H1 (cell line): ENCODE measurements around the gene VTN. TPM values are rescaled to one million over a fixed set of nuclear protein-coding genes. Genes with fewer than 3 reads are reported as not detected.

Experiments
- CTCF ChIA-PET: fragments of 300-600 bp; sonication (Branson Sonifier 250); formaldehyde crosslinking; loops from one replicate; lab custom pipeline; 2021; ENCODE audit not compliant: partially characterized antibody; lab: Charles Lee
- POLR2A ChIA-PET: fragments of 300-600 bp; sonication (Branson Sonifier 250); formaldehyde crosslinking; loops from one replicate; lab custom pipeline; 2021; ENCODE audit warnings: inconsistent platforms; ENCODE audit not compliant: partially characterized antibody; lab: Charles Lee
- DNase-seq, 2 experiments: peaks; one replicate each; pipeline versions ENCODE4 v3.0.0 to v3.0.0-alpha.2; 2010 to 2022; ENCODE audit warnings: low spot score in 2 of 2, low read depth in 1 of 2, mixed read lengths in 1 of 2
- FAIRE-seq: peaks from 2 replicates; lab custom pipeline; 2011; peaks lifted over from hg19 to GRCh38; lab: Jason Lieb, UNC
- H2AFZ ChIP-seq: 2 replicates; pipeline ENCODE4 v1.8.1; 2012; ENCODE audit warnings: low read length, inconsistent platforms
- H2AK5ac ChIP-seq: 2 replicates; pipeline ENCODE4 v1.6.1; 2013; ENCODE audit warnings: low read depth, low read length
- H2BK120ac ChIP-seq: replicated peaks from 2 replicates; pipeline ENCODE3; 2013; ENCODE audit warnings: low read depth, low read length, inconsistent platforms
- H2BK12ac ChIP-seq: 2 replicates; pipeline ENCODE4 v1.6.1; 2013; ENCODE audit warnings: low read depth, low read length
- H2BK15ac ChIP-seq: 2 replicates; pipeline ENCODE4 v1.6.1; 2013; ENCODE audit warnings: low read length
- H2BK20ac ChIP-seq: 2 replicates; pipeline ENCODE4 v1.6.1; 2013; ENCODE audit warnings: low read length
- H2BK5ac ChIP-seq: 2 replicates; pipeline ENCODE4 v1.6.1; 2013; ENCODE audit warnings: low read depth, low read length
- H3K14ac ChIP-seq: 2 replicates; pipeline ENCODE4 v1.6.1; 2013; ENCODE audit warnings: inconsistent platforms; ENCODE audit not compliant: insufficient read length
- H3K18ac ChIP-seq: 2 replicates; pipeline ENCODE4 v1.6.1; 2013; ENCODE audit warnings: low read length; ENCODE audit errors: extremely low read depth
- H3K23ac ChIP-seq: 2 replicates; pipeline ENCODE4 v1.6.1; 2013; ENCODE audit warnings: inconsistent platforms; ENCODE audit not compliant: insufficient read length
- H3K23me2 ChIP-seq: 2 replicates; pipeline ENCODE4 v1.6.1; 2013; ENCODE audit warnings: low read depth, low read length
- H3K27ac ChIP-seq: 2 replicates; pipeline ENCODE4 v1.6.1; 2011; ENCODE audit warnings: low read depth, low read length, inconsistent platforms
- H3K27me3 ChIP-seq, 4 experiments: replicated peaks in 1 of 4; 1 replicate in 1 of 4; 2 replicates in 3 of 4; pipeline versions ENCODE4 v1.6.1 to v1.8.1; 2011 to 2013; ENCODE audit warnings: low read length in 3 of 4, mild to moderate bottlenecking in 3 of 4, inconsistent platforms in 2 of 4, mixed read lengths in 2 of 4, moderate library complexity in 1 of 4; ENCODE audit not compliant: control insufficient read depth in 3 of 4, insufficient read depth in 3 of 4; ENCODE audit errors: extremely low read depth in 1 of 4
- H3K36me3 ChIP-seq, 4 experiments: 2 replicates each; pipeline versions ENCODE4 v1.6.1 to v1.8.1; 2011 to 2013; ENCODE audit warnings: mild to moderate bottlenecking in 4 of 4, low read length in 3 of 4, moderate library complexity in 2 of 4, control low read depth in 1 of 4, inconsistent platforms in 1 of 4; ENCODE audit not compliant: insufficient read depth in 4 of 4, control insufficient read depth in 2 of 4
- H3K4ac ChIP-seq: replicated peaks from 2 replicates; pipeline ENCODE3; 2013; ENCODE audit warnings: low read length, low read depth, mixed read lengths, inconsistent platforms; ENCODE audit not compliant: insufficient read length
- H3K4me1 ChIP-seq, 4 experiments: replicated peaks in 1 of 4; 1 replicate in 1 of 4; 2 replicates in 3 of 4; pipeline versions ENCODE4 v1.6.1 to v1.8.1; 2011 to 2013; ENCODE audit warnings: low read length in 3 of 4, inconsistent platforms in 2 of 4, mixed read lengths in 1 of 4; ENCODE audit not compliant: insufficient read depth in 4 of 4, control insufficient read depth in 3 of 4
- H3K4me2 ChIP-seq, 2 experiments: 2 replicates each; pipeline versions ENCODE4 v1.6.1 to v1.8.1; 2011 to 2013; ENCODE audit warnings: low read depth in 2 of 2, low read length in 2 of 2, control low read depth in 1 of 2, inconsistent platforms in 1 of 2, mild to moderate bottlenecking in 1 of 2; ENCODE audit not compliant: insufficient read depth in 1 of 2
- H3K4me3 ChIP-seq, 4 experiments: fragments of 200-600, 300-600 bp in 1 of 4; sonication (generic), shearing (Covaris generic), sonication (Bioruptor Twin) in 1 of 4; 2 replicates each; pipeline versions ENCODE4 v1.5.1 to v1.8.1; 2011 to 2016; ENCODE audit warnings: low read length in 4 of 4, low read depth in 3 of 4, control low read depth in 2 of 4, inconsistent platforms in 2 of 4, mild to moderate bottlenecking in 2 of 4, mixed read lengths in 1 of 4, moderate library complexity in 1 of 4; ENCODE audit not compliant: insufficient read depth in 2 of 4; ENCODE audit errors: extremely low read depth in 1 of 4
- H3K56ac ChIP-seq: replicated peaks from 2 replicates; pipeline ENCODE3; 2013; ENCODE audit warnings: low read depth, mild to moderate bottlenecking, mixed read lengths, low read length, inconsistent platforms; ENCODE audit not compliant: insufficient read length
- H3K79me1 ChIP-seq: 2 replicates; pipeline ENCODE4 v1.6.1; 2013; ENCODE audit warnings: low read depth, low read length, control low read depth
- H3K79me2 ChIP-seq, 2 experiments: 2 replicates each; pipeline versions ENCODE4 v1.6.1 to v1.8.1; 2012 to 2013; ENCODE audit warnings: low read length in 2 of 2, mild to moderate bottlenecking in 2 of 2, inconsistent platforms in 1 of 2; ENCODE audit not compliant: insufficient read depth in 2 of 2, control insufficient read depth in 1 of 2
- H3K9ac ChIP-seq, 4 experiments: replicated peaks in 1 of 4; 1 replicate in 1 of 4; 2 replicates in 3 of 4; pipeline versions ENCODE4 v1.6.1 to v1.8.1; 2011 to 2013; ENCODE audit warnings: low read depth in 3 of 4, low read length in 3 of 4, control low read depth in 2 of 4, mild to moderate bottlenecking in 2 of 4, moderate library complexity in 2 of 4, inconsistent platforms in 1 of 4; ENCODE audit errors: extremely low read depth in 1 of 4
- H3K9me3 ChIP-seq, 2 experiments: 2 replicates each; pipeline versions ENCODE4 v1.6.1 to v1.8.1; 2012 to 2013; ENCODE audit warnings: mild to moderate bottlenecking in 2 of 2, moderate library complexity in 2 of 2, control low read depth in 1 of 2, inconsistent platforms in 1 of 2, low read depth in 1 of 2, low read length in 1 of 2, mixed read lengths in 1 of 2; ENCODE audit not compliant: insufficient read depth in 2 of 2
- H4K20me1 ChIP-seq, 2 experiments: replicated peaks in 1 of 2; 2 replicates each; pipeline versions ENCODE3 to v1.8.1; 2011 to 2013; ENCODE audit warnings: inconsistent platforms in 2 of 2, low read length in 2 of 2, mild to moderate bottlenecking in 1 of 2; ENCODE audit not compliant: insufficient read depth in 2 of 2, control insufficient read depth in 1 of 2
- H4K5ac ChIP-seq: 2 replicates; pipeline ENCODE4 v1.6.1; 2013; ENCODE audit warnings: low read length, low read depth, mixed read lengths, inconsistent platforms; ENCODE audit not compliant: insufficient read length
- H4K8ac ChIP-seq: 2 replicates; pipeline ENCODE4 v1.8.0; 2013; ENCODE audit warnings: mild to moderate bottlenecking, moderate library complexity, low read length, inconsistent platforms; ENCODE audit not compliant: insufficient read depth; ENCODE audit errors: extremely low read depth
- H4K91ac ChIP-seq: replicated peaks from 2 replicates; pipeline ENCODE3; 2013; ENCODE audit warnings: low read length, mixed read lengths, inconsistent platforms; ENCODE audit not compliant: insufficient read length
- ASH2L ChIP-seq: fragments of 200-600, 300-600 bp; sonication (generic); IDR thresholded peaks from one replicate; pipeline ENCODE4 v1.7.1; 2017; ENCODE audit warnings: low read length
- BACH1 ChIP-seq: IDR thresholded peaks from 2 replicates; pipeline ENCODE4 v1.6.1; 2012; ENCODE audit warnings: low read length, improper control_type of control experiment
- CEBPB ChIP-seq: IDR thresholded peaks from 2 replicates; pipeline ENCODE4 v1.6.1; 2012; ENCODE audit warnings: low read depth, low read length
- GABPA ChIP-seq: IDR thresholded peaks from 2 replicates; pipeline ENCODE4 v1.6.1; 2011; ENCODE audit warnings: mild to moderate bottlenecking, low read length, moderate library complexity, borderline replicate concordance; ENCODE audit not compliant: insufficient read depth
- GTF2F1 ChIP-seq: IDR thresholded peaks from 2 replicates; pipeline ENCODE4 v1.6.1; 2012; ENCODE audit warnings: low read depth, low read length, improper control_type of control experiment, borderline replicate concordance
- MAFK ChIP-seq: IDR thresholded peaks from 2 replicates; pipeline ENCODE4 v1.6.1; 2012; ENCODE audit warnings: low read depth, mild to moderate bottlenecking, improper control_type of control experiment, low read length
- POLR2A ChIP-seq, 2 experiments: IDR thresholded peaks; 1 replicate in 1 of 2; 2 replicates in 1 of 2; pipeline ENCODE4 v1.6.1; 2011; ENCODE audit warnings: low read depth in 2 of 2, low read length in 2 of 2, mild to moderate bottlenecking in 2 of 2; ENCODE audit errors: control extremely low read depth in 1 of 2
- POLR2AphosphoS5 ChIP-seq: IDR thresholded peaks from 2 replicates; pipeline ENCODE4 v1.6.1; 2011; ENCODE audit warnings: low read depth, low read length
- RBBP5 ChIP-seq: IDR thresholded peaks from 2 replicates; pipeline ENCODE4 v1.7.1; 2012; ENCODE audit warnings: low read depth, mild to moderate bottlenecking, inconsistent platforms, low read length, moderate library complexity, borderline replicate concordance
- SIN3A ChIP-seq, 2 experiments: IDR thresholded peaks in 1 of 2; conservative IDR thresholded peaks in 1 of 2; 2 replicates each; pipeline ENCODE4 v1.6.1; 2011 to 2012; ENCODE audit warnings: low read length in 2 of 2, improper control_type of control experiment in 1 of 2, low read depth in 1 of 2, mild to moderate bottlenecking in 1 of 2
- TAF7 ChIP-seq: optimal IDR thresholded peaks from 2 replicates; pipeline ENCODE3; 2011; ENCODE audit warnings: low read depth, mild to moderate bottlenecking, inconsistent platforms, low read length, moderate library complexity, borderline replicate concordance
- WGBS, 2 experiments: shearing (Covaris generic) in 1 of 2; methylation state at CpG; one replicate each; pipeline versions ENCODE4 v1.1.6 to v1.1.7; 2013 to 2015; ENCODE audit warnings: low lambda C conversion rate in 2 of 2, mixed read lengths in 2 of 2, inconsistent platforms in 1 of 2, low coverage in 1 of 2, missing lambda C conversion rate in 1 of 2; ENCODE audit not compliant: insufficient replicate concordance in 2 of 2, insufficient coverage in 1 of 2, insufficient read length in 1 of 2; ENCODE audit errors: extremely low coverage in 1 of 2, missing lambda C conversion rate in 1 of 2; 5-methylcytosine and 5-hydroxymethylcytosine counted together
- polyA plus RNA-seq, 7 experiments: library from polyadenylated mRNA; depleted of rRNA in 3 of 7; stranded (reverse) in 5 of 7; unstranded in 2 of 7; fragments of >200 nt in 5 of 7; fragments of 200-250 nt in 2 of 7; gene quantifications; 1 replicate in 5 of 7; 2 replicates in 1 of 7; 4 replicates in 1 of 7; pipeline versions ENCODE4 v1.2.1 to v1.2.3, GENCODE V29; 2011 to 2013; ENCODE audit warnings: missing spikeins in 2 of 7, mixed read lengths in 2 of 7
- total RNA-seq: library from RNA; stranded (reverse); fragmentation: NEBNext Ultra II Directional; extraction: Animal tissue kit (Norgen Biotek cat#: 25700); gene quantifications from 2 replicates; pipeline ENCODE4 v1.2.1, GENCODE V29; 2021

VTN gene
- total and polyA plus RNA-seq, 2 of the 8 experiments (the other 6 are each of a cell fraction or from before 2014, with no cell fraction given), result 0.18 TPM; not detected in 1

DNA sequence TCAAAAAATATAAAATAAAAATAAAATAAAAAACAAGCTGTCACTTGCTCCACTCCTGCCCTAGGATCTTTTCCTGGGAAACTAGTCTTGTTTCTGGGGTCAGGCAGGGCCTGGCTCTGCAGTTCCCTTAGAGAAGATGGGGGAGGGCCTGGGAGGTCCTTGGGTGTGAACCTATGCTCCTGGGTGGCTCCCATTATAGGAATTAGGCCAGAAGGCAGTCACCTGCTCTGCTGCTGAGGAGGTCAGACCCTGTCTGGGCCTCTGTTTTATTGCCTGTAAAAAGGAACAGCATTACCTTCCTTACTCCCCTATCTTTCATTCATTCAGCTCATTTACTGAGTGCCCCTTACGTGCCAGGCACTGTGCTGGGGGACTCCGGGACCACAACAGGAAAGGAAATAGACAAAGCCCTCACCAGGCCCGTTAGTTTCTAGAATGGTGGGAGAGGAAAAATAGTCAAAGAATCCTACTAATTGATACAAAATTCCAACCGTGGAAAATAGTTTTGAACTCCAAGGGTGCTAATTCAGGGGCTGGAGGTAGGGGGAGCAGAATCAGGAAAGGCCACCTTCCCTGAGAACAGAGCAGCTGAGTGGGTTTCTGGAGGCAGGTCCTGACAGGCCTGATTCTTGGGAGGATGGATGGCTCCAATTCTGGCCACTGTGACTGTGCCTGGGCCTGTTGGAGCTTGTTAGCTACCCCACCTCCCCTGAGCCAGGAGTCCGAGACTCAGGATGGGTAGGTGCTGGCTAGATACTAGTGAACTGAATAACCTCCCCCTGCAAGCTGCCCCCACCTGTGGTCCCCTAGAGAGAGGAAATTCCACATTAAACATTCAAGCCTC, 37.2 kb upstream of the VTN start:
- FAIRE-seq (peak; percentile 72), DNase-seq (peak in 1 of 2 experiments; percentile 66)
- Histone ChIP-seq H4K20me1 (no peaks in the 10 kb centered on the region), H2BK15ac (no peak overlapping the region), H2AFZ (no peak overlapping the region), H4K91ac (peak overlapping the region; percentile 37), H4K8ac (no peak overlapping the region; the same call in 1 of the 2 replicates), H3K36me3 (no peaks in the 10 kb centered on the region), H3K79me1 (no peaks in the 10 kb centered on the region), H3K4me2 (peak overlapping the region; percentile 59 to 78), H3K56ac (no peak overlapping the region), H2AK5ac (peak overlapping the region; percentile 2; the same call in 1 of the 2 replicates), H2BK20ac (peak overlapping the region; percentile 73), H3K4me1 (peaks cover 29 to 59% (median 37%) of the 10 kb centered on the region in 4 experiments), H4K5ac (no peak overlapping the region), H3K23ac (no peak overlapping the region), H2BK120ac (peak overlapping the region; percentile 4), H3K79me2 (no peaks in the 10 kb centered on the region; a peak in 1 of 4 replicates), H3K18ac (0 out of 2 replicates have a peak overlapping the region, but pooled peaks have one; percentile 40), H3K27me3 (peaks cover 0 to 29% (median 12%) of the 10 kb centered on the region in 4 experiments; a peak in 5 of 7 replicates), H3K14ac (no peak overlapping the region), H3K9ac (no peak overlapping the region), H3K4ac (no peak overlapping the region), H3K27ac (no peak overlapping the region; the same call in 1 of the 2 replicates), H2BK5ac (peak overlapping the region; percentile 20; the same call in 1 of the 2 replicates), H2BK12ac (peak overlapping the region; percentile 76; the same call in 1 of the 2 replicates), H3K4me3 (peak overlapping the region in 1 of 4 experiments; percentile 8; a peak in 1 of 8 replicates), H3K23me2 (peaks cover 12% of the 10 kb centered on the region; the same call in 1 of the 2 replicates), H3K9me3 (no peaks in the 10 kb centered on the region)
- POLR2A ChIA-PET, result interaction anchor here (3.1 to 12.8 kb wide), 2 partner anchors 10 to 21 kb away, joined by 12 to 135 read pairs; no protein-coding TSS in a partner anchor
- WGBS, 2 experiments, result 38% methylated on average over 5 of the region's 5 CpGs; no CpG with 5 or more reads in 1 of the 2 experiments
- CTCF ChIA-PET, result interaction anchor here (0.6 to 5.8 kb wide), 12 partner anchors 9 to 87 kb away, joined by 3 to 52 read pairs (median 4); partner anchors contain the start of gene POLDIP2
- peak in 1 of 2 experiments; percentile 54; a peak in 2 of 3 replicates for TF ChIP-seq POLR2A (IDR thresholded peaks at IDR 0.05; ENCODE audit: control extremely low read depth in 1 of 2, low read depth in 2 of 2, low read length in 2 of 2)
- no peak for TF ChIP-seq ASH2L
- no peak for TF ChIP-seq GTF2F1
- 0 out of 4 replicates have a peak, but pooled peaks of 1 of the 2 experiments have one; percentile 6 for TF ChIP-seq SIN3A (conservative IDR thresholded peaks at IDR 0.05 in 1 of 2, IDR thresholded peaks at IDR 0.05 in 1 of 2; ENCODE audit: low read depth in 1 of 2, low read length in 2 of 2)
- TF ChIP-seq GABPA, result no peak
- no peak for TF ChIP-seq MAFK
- no peak for TF ChIP-seq CEBPB
- TF ChIP-seq POLR2AphosphoS5, result no peak
- 0 out of 2 replicates have a peak, but pooled peaks have one; percentile 16 for TF ChIP-seq RBBP5
- no peak for TF ChIP-seq TAF7
- TF ChIP-seq BACH1, result peak; percentile 56; the same call in 1 of the 2 replicates
